Measurements from ENCODE around the gene NTN5. TPM values are rescaled to one million over a fixed set of nuclear protein-coding genes. Genes with fewer than 3 reads are reported as not detected.

The NTN5 gene
- total and polyA plus RNA-seq, 2 of the 4 experiments (the other 2 are of a cell fraction), result 0.19 TPM; not detected in 1

- in situ Hi-C loops (cut with MboI; ENCODE audit: low sequenced_read_pairs) (no loop called here), dilution Hi-C loops (cut with HindIII; ENCODE audit: low sequenced_read_pairs, unreplicated experiment) (no loop called here), intact Hi-C loops (cut with micrococcal nuclease) (no loop called here)
- no peaks in the 10 kb centered on the region for H3K27me3 ChIP-seq (ENCODE audit: control insufficient read depth, insufficient read depth, low read length)
- no peak overlapping the region for H3K27ac ChIP-seq (ENCODE audit: insufficient read depth, low read length)
- no peak overlapping the region for H3K18ac ChIP-seq (ENCODE audit: low read depth, low read length)
- ChIA-PET POLR2A (ENCODE audit: unreplicated experiment) (no interaction called here), CTCF (no interaction called here)
- no peak overlapping the region for H2BK120ac ChIP-seq (ENCODE audit: low read depth, low read length)
- H4K91ac ChIP-seq (ENCODE audit: insufficient read depth, low read depth, low read length), result no peak overlapping the region
- no peak overlapping the region for H2AFZ ChIP-seq (replicated peaks; ENCODE audit: low read length, poor library complexity)
- peaks cover 9% of the 10 kb centered on the region for H3K4me1 ChIP-seq (ENCODE audit: control insufficient read depth, insufficient read depth, low read length)
- H3K9ac ChIP-seq (ENCODE audit: low read depth, low read length), result no peak overlapping the region
- H3K4me3 ChIP-seq (ENCODE audit: insufficient read depth, low read depth, low read length), result no peak overlapping the region
- no peaks in the 10 kb centered on the region for H4K20me1 ChIP-seq (ENCODE audit: insufficient read depth, low read length)
- DNase-seq (no peak), ATAC-seq (ENCODE audit: low read depth) (no peak)
- no peak overlapping the region for H3K4me2 ChIP-seq (ENCODE audit: low read depth, low read length)
- H2AK5ac ChIP-seq (ENCODE audit: low read depth, low read length), result no peak overlapping the region; the same call in 1 of the 2 replicates
- peaks cover 6 to 23% of the 10 kb centered on the region in 2 experiments; a peak in 3 of 4 replicates for H3K79me1 ChIP-seq (ENCODE audit: low read depth in 1 of 2, low read length in 2 of 2)
- no peak overlapping the region for H3K4ac ChIP-seq (ENCODE audit: low read depth, low read length)
- no peak overlapping the region for H2BK5ac ChIP-seq (ENCODE audit: low read depth, low read length, poor library complexity, severe bottlenecking)
- H4K8ac ChIP-seq (ENCODE audit: low read depth in 2 of 2, low read length in 2 of 2), result no peak overlapping the region
- no peak overlapping the region for H3K14ac ChIP-seq (replicated peaks; ENCODE audit: low read depth, low read length)
- no peaks in the 10 kb centered on the region for H3K9me3 ChIP-seq (ENCODE audit: control insufficient read depth, insufficient read depth, low read length)
- H2AK9ac ChIP-seq (replicated peaks; ENCODE audit: low read depth, low read length, poor library complexity), result no peak overlapping the region
- H3K9me1 ChIP-seq (ENCODE audit: insufficient read depth, low read length), result no peaks in the 10 kb centered on the region
- peak; percentile 12; the same call in 1 of the 2 replicates for TF ChIP-seq MAFK (IDR thresholded peaks at IDR 0.05; ENCODE audit: low read depth, low read length)
- TF ChIP-seq MAZ (IDR thresholded peaks at IDR 0.05; ENCODE audit: borderline replicate concordance, low read depth, low read length), result no peak
- no peak for TF ChIP-seq RCOR1 (IDR thresholded peaks at IDR 0.05; ENCODE audit: insufficient replicate concordance, low read length)
- TF ChIP-seq NFE2L2 (IDR thresholded peaks at IDR 0.05; ENCODE audit: low read depth, low read length), result no peak
- no peak overlapping the region for H3K56ac ChIP-seq (ENCODE audit: extremely low read depth, insufficient read depth, low read length)
- no TSS peak for BruUV-seq (replicated peaks)
- no peak overlapping the region for H2BK20ac ChIP-seq (ENCODE audit: low read depth, low read length)
- H2BK15ac ChIP-seq (ENCODE audit: low read depth, low read length), result no peak overlapping the region
- no peak overlapping the region for H4K5ac ChIP-seq (ENCODE audit: low read depth, low read length)
- H3K36me3 ChIP-seq (ENCODE audit: control insufficient read depth, insufficient read depth, low read length), result peaks cover 2% of the 10 kb centered on the region; the same call in 1 of the 2 replicates
- WGBS, 2 experiments (ENCODE audit: extremely low coverage in 2 of 2, insufficient read length in 1 of 2), result no CpG with 5 or more reads among the region's 4 CpGs
- H3K23ac ChIP-seq (ENCODE audit: low read depth, low read length), result no peak overlapping the region
Observed at GRCh38 chr19:48711106-48711662, 38.4 kb upstream of the NTN5 start.

Data from IMR-90 (cell line).